Fibroblast of peridontal ligament (primary cell): ENCODE data around the gene HSD17B8.
A peak's percentile ranks its signal among the peaks of the same experiment; 100 is the strongest.
"Not testable (repeated sequence)": the region's sequence is repeated elsewhere in the genome, so short reads cannot be mapped to it uniquely, and the experiment has no call there.

ENCODE experiments used
- DNase-seq: peaks from one replicate; pipeline ENCODE4 v3.0.0-alpha.2; 2010; ENCODE audit errors: extremely low read depth

HSD17B8 gene

DNA sequence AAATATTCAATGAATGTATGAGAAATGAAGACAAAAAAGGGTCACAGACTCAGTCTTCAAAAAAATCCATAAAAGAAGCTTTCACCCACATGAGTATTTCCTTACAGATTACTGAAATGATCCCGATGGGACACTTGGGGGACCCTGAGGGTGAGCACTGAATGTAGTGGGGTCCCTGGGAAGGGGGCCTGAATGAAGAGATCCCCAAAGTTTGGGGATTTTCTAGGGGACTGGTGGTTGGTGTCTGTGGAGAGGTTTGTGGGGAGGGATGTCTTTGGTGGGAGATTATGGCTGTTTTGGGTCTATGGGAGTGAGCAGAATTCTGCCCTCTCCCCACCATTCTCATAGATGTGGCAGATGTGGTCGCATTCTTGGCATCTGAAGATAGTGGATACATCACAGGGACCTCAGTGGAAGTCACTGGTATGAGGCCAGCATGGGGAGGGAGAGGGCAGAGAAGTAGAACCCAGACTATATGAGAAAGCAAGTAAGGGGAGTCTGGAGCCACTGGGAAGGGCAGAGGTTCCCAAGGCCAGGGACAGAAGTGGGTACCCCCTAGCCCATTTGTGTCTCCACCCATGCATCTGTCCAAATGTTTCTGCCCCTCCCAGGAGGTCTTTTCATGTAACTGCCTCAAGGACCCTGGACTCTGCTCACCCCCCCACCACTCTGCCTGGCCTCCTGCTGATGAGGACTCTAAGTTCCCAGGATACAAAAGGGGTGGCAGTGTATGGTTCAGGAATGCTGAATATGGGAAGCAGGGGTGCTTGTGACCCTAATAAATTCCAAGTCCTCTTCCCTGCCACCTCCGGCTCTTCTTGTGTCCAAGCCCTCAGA lies 1.8 kb downstream of the HSD17B8 start:
- DNase-seq, result no peak

DNA sequence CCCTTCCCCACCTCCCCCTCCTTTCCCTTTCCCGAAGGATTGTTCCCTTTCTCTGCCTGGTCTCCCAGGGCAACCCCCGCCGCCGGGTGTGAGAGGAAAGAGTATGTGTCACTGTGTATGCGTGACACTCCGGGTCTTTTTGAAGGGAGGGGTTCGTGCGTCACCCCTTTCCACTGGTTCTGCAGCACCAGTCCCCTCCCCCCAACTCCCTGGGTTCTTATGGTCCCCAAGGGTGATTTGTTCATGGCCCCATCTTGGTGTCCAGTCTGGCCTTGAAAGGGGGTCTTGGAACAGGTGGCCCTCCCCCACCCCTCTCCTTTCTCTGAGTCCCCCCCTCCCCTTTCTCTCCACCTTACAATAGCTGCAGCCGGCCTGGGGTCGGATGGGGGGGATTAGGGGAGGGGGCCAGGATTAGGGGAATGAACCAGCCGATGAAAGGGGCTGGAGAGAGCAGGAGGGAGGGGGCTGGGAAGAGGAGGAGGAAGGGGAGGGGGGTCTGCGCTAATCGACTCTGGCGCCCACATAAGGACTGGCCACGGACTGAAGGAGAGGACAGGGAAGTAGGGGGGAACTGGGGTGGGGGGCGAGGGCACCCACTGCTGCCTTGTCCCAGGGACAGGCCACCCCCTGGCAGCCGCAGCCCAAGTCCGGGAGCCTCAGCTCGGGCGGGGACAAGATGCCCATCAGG lies 2.6 kb downstream of the HSD17B8 start:
- DNase-seq, result no peak

DNA sequence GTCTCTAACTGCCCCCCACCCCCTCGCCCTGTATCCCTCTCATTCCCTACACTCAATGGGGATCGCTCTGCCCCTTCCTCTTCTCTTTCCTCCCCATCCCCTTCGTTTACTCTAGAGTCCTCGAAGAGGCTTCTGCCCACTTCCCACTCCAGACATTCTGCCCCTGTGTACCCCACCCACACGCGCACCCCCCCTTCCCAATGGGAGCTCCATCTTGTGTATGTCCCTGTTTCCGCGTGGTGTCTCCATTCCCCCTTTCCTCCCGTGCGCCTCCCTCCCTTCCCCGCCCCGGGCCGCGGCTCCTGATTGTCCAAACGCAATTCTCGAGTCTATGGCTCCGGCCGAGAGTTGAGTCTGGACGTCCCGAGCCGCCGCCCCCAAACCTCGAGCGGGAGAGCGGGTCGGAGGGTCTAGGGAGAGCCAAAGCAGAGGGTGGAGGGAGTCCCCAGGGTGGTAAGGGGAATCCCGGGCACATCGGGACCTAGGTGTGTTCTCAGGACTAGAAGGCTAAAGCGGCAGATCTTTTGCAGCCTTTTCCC lies 3.2 kb downstream of the HSD17B8 start:
- DNase-seq, result peak; percentile 48

DNA sequence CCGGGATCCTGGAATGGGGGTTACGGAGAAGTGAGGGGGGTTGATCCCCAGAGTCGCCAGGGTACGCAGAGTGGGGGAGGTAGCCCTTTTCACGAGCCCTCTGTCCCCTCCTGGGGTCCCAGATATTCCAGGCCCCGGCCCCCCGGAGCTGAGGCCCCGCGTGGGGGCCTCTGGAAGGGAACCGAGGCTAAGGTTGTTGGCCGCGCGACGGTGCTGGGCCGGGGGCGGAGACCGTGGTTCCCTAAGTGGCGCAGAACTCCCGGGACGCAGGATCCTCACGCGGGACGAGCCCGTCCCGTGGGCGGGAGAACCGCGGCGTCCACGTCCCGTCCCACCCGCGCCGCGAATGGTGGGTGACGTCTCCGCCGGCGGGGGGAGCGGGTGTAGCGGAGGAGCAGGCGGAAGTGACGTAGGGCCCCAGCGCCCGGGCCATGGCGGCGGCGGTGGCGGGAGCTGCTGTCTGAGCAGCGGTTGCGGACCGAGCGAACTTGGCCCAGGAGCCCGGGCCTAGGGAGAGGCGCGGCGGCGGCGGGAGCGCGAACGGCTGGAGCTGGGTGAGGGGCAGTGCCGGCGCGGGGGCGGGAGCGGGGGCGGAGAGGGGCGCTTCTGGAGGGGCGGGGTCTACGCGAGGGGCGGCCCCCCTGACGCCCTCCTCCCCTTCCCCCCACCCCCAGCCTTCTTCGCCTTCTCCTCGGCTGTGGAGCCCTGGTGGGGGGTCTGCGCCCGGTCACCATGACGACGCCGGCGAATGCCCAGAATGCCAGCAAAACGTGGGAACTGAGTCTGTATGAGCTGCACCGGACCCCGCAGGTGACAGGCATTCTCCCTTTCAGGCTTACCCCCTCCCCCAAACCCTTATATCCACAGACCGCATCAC lies 3.9 kb downstream of the HSD17B8 start, which contains the start of gene RING1:
RING1 (plus strand) TSS at position 410 of the 877 bp plus-strand sequence; CDS start at position 733, 323 bp downstream.
- DNase-seq, result peak; percentile 70

DNA sequence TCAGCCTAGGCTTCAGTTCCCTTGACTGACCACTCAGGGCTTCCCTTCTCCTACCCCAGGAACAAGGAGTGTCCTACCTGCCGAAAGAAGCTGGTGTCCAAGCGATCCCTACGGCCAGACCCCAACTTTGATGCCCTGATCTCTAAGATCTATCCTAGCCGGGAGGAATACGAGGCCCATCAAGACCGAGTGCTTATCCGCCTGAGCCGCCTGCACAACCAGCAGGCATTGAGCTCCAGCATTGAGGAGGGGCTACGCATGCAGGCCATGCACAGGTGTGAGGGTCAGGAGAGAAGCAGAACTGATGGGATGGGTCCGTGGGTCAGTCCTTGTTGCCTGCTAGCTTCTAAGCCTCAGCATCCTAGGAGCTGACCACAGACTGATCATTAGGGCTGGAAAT lies 5.4 kb downstream of the HSD17B8 start:
- DNase-seq, result no peak

DNA sequence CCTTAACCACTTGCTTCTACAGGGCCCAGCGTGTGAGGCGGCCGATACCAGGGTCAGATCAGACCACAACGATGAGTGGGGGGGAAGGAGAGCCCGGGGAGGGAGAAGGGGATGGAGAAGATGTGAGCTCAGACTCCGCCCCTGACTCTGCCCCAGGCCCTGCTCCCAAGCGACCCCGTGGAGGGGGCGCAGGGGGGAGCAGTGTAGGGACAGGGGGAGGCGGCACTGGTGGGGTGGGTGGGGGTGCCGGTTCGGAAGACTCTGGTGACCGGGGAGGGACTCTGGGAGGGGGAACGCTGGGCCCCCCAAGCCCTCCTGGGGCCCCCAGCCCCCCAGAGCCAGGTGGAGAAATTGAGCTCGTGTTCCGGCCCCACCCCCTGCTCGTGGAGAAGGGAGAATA lies 6.7 kb downstream of the HSD17B8 start:
- DNase-seq, result no peak

DNA sequence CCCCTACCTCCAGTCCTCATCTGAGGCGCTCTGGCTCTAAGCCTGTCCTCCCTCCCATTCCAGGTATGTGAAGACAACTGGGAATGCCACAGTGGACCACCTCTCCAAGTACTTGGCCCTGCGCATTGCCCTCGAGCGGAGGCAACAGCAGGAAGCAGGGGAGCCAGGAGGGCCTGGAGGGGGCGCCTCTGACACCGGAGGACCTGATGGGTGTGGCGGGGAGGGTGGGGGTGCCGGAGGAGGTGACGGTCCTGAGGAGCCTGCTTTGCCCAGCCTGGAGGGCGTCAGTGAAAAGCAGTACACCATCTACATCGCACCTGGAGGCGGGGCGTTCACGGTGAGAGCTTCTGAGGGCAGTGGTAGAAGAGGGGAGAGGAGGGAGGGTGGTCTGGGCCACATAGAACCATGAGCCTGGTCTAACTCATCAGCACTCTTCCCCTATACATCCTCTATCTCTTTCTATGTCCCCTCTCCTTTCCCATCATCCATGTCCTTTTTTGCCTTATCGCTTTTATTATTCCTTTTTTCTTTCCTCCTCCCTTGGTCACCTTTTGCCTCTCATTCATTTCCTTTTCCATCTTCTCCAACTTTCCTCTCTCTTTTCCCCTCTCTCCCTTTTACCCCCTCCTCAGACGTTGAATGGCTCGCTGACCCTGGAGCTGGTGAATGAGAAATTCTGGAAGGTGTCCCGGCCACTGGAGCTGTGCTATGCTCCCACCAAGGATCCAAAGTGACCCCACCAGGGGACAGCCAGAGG lies 7.4 kb downstream of the HSD17B8 start:
- no peak for DNase-seq

DNA sequence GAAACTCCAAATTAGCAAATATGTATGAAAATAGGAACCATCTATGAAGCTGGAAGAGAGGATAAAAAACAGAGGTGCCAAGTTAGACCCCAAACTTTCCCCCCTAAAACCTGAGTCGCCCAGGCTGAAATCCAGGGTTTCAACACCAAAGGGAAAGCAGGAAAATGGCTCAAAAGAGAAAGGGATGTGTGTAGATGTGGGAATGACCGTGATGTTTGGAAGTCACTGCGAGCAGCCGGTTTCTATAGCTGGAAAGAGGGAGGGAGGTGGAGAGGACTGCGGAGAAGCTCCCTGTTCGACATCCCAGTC lies 8.4 kb downstream of the HSD17B8 start:
- DNase-seq, result peak; percentile 31

DNA sequence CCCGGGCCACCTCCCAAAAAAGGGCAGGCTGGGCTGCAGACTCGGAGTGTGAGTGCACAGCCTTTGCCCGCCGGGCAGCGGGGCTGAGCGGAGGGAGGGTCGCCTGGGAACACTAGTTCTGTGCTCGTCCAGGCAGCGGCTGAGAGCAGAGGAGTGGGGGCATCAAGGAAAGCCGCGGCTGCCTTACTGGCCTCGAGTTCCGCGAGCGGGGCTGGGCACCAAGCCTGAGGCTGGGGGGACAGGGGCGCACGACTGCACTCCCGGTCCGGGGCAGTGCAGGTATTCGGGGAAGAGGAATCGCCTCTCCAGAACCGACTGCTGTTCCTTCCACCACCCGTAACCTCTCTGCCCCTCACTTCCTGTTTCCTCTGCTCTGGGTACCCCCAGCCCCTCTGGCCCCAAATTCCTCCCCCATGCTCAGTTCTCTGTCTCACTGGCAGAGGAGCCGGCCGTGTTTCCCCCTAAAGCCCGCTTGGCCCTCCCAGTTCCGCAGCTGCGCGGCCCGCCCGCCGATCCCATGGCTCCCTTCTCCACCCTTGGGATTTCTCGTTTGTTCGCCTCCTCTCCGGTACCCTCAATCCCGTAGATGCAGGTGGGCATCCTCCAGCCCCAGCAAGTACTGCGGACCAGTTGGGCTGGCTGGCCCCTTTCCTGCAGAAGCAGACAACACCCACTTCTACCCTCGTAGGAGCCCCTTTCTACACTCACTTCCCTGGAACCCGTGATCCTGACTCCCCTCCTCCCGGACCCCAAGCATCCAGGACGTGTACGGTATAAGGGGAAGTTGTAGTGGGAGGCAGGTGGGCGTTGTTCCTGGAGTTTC lies 8.9 kb downstream of the HSD17B8 start:
- no peak for DNase-seq

DNA sequence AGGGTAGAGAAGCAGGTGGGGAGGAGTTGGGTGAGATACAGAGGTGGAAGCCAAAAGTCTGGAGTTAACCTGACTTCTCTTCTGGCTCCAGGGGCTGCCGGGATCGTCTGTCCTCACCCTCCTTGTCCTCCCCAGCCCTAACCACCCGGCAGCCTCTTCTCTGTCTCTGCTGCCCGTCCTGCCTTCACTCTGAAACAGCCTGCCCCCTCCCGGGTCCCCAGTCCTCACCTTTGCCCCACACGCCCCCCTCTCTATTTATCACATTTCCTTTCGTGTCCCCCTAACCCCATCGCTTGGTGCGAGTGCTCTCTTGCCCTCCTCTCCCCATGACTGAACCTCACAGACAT lies 9.5 kb downstream of the HSD17B8 start:
- no peak for DNase-seq

DNA sequence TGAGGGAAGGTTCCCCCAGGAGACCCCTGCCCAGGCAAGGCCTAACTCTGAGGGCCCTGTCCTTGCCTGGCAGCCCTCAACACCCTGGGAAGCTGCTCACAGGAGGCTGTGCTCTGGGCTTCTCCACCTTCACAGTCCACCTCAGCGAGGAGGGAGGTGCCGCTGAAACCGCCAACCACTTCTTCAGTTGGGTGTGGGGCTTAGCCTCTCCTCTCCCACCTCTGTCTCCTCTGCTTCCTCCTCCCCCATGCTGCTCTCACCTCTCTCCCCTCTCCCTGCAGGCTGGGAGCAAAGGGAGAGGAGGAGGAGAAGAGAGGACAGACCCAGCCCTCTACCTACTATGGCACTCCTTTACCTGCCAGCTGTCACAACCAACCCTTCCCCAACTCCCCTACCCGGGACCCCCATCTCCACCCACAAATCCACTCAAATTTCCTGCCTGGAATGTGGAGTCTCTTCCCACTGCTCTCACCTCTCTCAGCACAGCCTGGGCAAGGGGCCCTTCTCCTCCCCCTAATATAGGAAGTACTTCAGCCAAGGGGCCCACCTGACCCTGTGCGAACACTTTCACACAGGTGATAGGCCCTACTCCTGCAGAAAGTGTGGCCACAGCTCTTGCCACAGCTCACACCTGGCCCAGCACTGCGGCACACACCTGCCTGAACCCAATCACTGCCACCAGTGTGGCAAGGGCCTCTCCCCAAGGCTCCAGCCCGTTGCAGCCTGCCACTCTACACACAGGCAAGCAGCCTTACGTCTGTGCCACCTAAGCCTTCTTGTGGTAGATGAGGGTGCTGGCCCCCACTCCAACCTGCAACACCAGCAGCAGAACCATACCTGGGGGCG lies 11.0 kb downstream of the HSD17B8 start:
- DNase-seq, result no peak

DNA sequence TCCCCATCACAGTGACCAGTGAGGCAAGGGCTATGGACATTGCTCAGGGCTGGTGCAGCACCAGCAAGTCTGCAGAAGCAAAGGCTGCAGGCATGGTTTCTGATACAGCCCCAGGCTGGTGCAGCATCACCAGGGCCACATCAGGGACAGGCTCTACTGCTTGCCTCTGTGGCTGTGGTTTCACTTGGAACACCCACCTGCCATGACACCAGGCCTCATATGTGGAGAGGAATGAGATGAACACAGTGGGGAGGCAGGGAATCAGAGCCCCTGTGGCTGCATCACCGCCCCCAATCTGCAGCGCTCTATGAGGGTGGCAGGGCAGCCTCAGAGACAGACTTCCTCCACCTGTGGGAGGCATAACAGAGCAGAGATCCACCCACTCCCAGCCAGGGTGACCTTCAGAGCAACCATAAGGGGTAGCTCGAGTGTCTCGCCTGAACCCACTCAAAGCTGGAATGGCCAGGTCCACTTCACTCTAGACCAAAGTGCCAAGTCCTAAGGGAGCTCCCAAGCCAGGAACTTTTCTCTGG lies 11.7 kb downstream of the HSD17B8 start:
- no peak for DNase-seq

DNA sequence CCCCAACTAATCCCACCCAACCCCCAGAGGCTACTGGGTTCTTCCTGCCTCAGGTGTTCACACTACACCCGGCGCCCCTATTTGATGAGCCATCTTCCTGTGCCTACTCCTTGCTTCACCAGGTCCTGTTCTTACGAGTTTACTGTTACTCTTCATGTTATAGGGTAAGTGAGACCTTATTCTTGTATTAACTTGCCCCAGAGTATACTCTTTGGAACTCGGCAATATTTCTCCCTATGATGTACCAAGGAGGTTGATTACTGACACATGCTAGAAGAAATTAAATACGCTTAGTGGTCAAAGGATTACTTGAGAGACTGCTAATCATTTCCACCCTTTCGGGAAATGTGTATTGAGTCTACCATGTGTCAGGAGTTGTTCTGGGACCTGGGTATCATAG lies 12.8 kb downstream of the HSD17B8 start:
- DNase-seq, result no peak

DNA sequence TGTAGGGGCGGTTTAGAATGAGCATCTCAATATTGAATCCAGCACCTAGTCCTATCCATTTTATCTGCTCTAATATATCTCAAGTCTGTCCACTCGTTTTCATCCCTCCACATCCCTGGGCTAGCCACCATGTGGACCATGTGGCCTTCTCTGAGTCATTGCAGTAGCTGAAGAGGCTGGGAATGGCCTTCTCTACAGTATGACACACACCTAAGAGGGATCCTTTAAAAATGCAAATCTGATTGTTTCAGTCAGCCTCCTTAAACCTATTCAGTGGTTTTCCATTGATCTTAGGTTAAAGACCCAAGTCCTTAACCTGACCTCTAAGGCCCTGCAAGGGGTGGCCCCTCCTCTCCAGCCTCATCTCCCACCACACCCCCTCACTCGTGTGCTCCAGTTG lies 13.2 kb downstream of the HSD17B8 start:
- DNase-seq, result no peak

DNA sequence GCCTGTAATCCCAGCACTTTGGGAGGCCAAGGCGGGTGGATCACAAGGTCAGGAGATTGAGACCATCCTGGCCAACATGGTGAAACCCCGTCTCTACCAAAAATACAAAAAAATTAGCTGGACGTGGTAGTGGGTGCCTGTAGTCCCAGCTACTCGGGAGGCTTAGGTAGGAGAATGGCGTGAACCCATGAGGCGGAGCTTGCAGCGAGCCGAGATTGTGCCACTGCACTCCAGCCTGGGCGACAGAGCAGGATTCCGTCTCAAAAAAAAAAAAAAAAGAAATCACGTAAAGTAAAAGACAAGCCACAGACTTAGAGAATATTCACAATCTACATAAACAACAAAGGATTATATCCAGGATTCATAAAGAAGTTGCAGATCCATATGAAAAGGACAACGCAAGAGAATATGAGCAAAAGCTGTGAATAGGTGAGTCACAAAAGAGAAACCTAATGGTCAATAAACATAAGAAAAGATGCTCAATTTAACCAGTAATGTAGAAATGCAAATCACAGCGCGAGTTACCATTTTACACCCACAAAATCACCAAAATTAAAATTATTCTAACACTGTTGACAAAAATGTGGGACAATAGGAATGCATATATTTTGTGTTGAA lies 22.2 kb downstream of the HSD17B8 start:
- not testable (repeated sequence) for DNase-seq

DNA sequence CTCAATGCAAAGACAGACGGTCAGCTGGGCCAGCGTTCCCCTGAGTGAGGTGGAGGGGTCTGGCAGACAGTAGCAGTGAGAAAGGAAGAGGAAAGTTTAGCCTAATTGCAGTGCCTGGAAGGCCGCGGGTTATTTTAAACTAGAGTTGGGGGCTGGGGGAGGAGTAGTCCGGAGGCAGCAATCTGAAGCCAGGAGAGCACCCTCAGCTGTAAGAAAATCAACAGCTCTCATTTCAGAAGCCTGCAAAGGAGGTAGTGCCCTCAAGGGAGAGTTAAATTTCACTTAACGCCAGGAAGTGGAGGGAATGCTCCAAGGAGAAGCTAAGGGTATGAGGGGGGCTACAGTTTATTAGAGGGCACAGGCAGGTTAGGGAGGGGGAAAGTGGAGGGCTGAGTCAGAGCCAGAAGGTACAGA lies 30.8 kb downstream of the HSD17B8 start:
- DNase-seq, result no peak

DNA sequence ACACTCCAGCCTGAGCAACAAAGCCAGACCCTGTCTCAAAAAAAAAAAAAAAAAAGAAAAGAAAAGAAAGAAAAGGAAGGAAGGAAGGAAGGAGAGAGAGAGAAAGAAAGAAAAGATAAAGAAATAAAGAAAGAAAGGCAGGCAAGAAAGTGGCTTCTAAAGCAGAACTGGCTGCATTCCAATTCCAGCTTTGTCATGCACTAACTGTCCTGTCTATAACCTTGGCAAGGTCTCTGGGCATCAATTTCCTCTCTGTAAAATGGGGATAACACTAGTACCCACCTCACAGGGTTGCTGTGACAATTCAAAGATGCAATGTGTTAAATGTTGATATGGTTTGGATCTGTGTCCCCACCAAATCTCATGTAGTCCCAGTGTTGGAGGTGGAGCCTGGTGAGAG lies 31.9 kb downstream of the HSD17B8 start:
- DNase-seq, result no peak

DNA sequence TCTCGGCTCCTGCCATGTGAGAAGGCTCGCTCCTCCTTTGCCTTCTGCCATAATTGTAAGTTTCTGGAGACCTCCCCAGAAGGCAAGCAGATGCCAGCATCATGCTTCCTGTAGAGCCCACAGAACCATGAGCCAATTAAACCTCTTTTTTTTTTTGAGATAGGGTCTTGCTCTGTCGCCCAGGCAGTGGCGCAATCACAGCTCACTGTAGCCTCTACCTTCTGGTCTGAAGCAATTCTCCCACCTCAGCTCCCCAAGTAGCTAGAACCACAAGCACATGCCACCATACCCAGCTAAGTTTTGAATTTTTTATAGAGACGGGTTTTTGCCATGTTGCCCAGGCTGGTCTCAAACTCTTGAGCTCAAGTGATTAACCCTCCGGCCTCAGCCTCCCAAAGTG lies 32.4 kb downstream of the HSD17B8 start:
- no peak for DNase-seq

DNA sequence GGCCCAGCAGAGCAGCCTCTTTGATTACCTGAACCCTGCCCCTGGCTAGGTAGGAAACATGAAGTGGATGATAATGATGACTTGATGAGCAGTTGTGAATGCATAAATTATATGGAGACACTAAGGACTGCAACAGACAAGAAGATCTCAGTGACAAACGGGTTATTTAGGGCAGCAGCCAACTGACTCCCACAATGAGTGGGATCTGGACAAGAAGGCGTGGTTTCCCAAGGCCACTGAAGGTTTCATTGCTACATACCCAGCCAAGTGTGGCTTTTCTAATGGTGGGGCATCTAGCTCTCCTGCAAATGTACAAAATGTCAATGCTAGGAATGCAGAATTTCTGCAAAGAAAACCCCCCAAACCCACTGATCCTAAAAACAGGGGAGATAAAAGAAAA lies 33.3 kb downstream of the HSD17B8 start:
- DNase-seq, result no peak
